ENCODE measurements around the gene ATG101.

- TF ChIP-seq CTCF (IDR thresholded peaks at IDR 0.05) (no peak), SIN3A (IDR thresholded peaks at IDR 0.05; ENCODE audit: borderline replicate concordance, insufficient read depth, low read depth, low read length) (no peak)
These were observed 8.5 kb downstream of the ATG101 start for GRCh38 chr12:52078276-52078675.
